NK-92 (cell line): ENCODE results near the gene ATP1A2.
A peak's percentile ranks its signal among the peaks of the same experiment; 100 is the strongest.

Experiments used
- DNase-seq: peaks from one replicate; lab custom pipeline; 2025; ENCODE audit not compliant: unreplicated experiment; lab: John Stamatoyannopoulos, UW

Gene ATP1A2

DNA sequence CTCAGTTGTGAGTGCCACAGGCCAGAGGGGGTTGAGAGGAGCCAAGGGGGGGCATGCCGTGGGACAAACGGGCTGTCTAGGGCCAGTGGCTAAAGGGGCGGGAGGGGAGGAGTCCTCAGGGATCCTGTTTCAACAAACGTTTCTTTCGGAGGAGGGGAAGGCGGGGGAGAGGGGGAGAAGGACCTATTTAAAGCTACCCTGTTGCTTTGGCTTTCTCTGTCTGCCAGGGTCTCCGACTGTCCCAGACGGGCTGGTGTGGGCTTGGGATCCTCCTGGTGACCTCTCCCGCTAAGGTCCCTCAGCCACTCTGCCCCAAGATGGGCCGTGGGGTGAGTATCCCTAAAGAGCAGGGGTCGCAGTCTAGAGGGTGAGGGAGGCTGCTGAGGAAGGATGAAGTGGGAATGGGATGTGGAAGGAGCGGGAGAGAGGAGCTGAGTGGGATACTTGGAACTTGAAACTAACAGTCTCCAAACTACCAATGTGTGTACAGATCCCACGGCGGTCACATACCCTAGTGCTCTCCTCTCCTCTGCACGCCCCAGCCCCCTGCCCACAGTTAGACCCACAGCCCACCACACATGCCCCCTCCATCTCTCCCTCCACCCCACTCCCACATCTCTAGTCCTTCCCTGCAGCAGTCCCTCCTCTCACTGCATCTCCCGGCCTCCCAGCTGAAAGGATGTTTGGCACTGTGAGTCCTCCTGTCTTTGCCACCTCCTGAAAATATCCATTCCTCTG, at the start of gene ATP1A2:
ATP1A2 (plus strand) TSS at position 215 of the 738 bp plus-strand sequence; CDS start at position 318, 103 bp downstream.
- DNase-seq = no peak

- DNase-seq = no peak
These were observed 48.5 kb upstream of the ATP1A2 start for GRCh38 chr1:160066829-160067745.

- DNase-seq = no peak
These were observed 47.3 kb upstream of the ATP1A2 start for GRCh38 chr1:160068225-160068624.

DNA sequence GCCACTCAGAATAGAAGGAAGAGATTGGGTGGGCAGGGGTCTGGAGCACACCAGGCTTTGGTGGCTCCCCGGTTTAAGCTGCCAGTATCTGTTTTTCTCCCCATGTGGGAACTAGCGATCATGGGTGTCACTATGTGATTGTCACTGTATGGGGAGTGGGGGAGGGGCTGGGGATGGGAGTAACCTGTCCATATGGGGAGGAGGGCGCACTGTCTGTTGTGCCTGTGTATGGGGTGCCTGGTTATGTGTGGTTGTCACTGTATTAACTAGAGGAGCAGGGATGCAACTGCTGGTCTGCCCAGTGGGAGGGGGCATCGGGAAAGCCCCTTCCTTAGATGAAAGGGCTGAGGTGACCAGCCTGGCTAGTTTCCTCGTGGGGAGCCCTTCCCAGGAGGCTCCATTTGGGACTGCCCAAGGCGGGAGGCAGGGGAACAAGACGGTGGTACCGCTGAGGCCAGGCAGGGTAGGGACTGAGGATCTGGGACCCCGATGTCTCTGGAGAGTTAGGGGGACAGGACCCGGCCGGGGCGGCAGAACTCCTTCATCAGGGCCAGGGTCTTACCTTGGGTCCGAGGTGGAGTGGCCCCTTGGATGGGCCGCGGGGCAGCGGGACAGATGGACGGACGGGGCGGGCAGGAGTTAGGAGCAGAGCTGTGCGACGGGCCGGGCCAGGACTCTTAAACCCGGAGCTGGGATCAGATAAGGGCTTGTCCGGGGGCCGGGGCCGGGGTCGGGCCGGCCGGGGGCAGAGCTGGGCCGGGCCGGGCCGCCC, 45.9 kb upstream of the ATP1A2 start, which contains the start of gene KCNJ10:
KCNJ10 (minus strand) TSS at position 701 of the 772 bp plus-strand sequence. CDS start 27,628 bp downstream, outside the sequence.
- DNase-seq = no peak

- DNase-seq = peak; percentile 42
These were observed 45.1 kb upstream of the ATP1A2 start for GRCh38 chr1:160070243-160071163.

- DNase-seq = no peak
These were observed 44.3 kb upstream of the ATP1A2 start for GRCh38 chr1:160071289-160071688.

DNA sequence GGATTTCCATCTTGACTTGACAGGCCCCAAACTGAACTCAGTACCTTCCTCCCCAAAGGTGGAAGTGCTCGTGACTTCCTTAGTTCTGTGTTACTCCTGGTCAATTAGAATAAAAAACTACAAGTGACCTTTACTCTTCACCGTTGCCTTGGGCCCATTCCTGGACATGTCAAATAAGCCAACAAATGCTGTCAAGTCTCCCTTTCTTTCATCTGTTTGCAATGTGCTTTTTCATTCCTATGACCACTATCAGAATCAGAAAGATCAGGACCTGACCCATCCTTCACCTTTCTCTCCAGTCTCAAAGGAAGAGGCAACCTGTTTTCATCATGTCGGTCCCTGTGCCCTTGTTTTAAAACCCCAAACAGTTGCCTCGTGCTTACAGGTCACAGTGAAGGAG, 40.7 kb upstream of the ATP1A2 start:
- no peak for DNase-seq

- DNase-seq = no peak
These were observed 39.7 kb upstream of the ATP1A2 start for GRCh38 chr1:160075836-160076235.

- DNase-seq = no peak
These were observed 39.3 kb upstream of the ATP1A2 start for GRCh38 chr1:160076295-160076694.

DNA sequence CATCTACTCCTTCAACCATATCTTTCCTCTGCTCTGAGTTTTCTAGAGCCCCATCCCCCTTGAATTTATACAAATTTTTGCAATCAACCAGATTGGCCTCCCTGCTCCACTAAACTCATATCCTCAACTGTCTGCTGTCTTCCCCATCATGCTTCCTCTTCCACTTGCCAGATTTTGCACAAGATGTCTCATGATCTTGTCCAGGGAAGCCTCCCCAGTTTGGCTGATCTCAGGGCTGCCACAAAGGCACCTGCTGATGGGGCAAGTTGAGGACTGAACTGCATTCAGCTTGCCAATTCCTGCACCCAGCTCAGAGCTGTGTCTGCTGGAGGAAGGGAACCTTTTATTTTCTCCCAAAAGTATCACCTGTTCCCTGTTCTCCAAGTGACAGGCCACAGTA, 38.1 kb upstream of the ATP1A2 start:
- no peak for DNase-seq

GRCh38 chr1:160078512-160079195, 36.9 kb upstream of the ATP1A2 start:
- no peak for DNase-seq

DNA sequence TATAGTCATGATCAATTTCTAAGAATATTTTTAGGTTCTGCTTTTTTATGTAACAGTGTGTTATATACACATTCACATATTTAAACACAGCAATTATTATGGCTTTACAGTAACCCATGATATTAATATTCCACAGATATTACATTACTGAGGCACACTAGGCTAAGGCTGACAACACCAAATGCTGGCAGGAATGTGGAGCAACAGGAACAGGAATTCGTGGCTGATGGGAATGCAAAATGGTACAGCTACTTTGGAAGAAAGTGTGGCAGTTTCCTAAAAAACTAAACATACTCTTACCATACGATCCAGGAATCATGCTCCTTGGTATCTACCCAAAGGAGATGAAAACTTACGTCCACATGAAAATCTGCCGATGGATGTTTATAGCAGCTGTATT, 36.1 kb upstream of the ATP1A2 start:
- no peak for DNase-seq

DNA sequence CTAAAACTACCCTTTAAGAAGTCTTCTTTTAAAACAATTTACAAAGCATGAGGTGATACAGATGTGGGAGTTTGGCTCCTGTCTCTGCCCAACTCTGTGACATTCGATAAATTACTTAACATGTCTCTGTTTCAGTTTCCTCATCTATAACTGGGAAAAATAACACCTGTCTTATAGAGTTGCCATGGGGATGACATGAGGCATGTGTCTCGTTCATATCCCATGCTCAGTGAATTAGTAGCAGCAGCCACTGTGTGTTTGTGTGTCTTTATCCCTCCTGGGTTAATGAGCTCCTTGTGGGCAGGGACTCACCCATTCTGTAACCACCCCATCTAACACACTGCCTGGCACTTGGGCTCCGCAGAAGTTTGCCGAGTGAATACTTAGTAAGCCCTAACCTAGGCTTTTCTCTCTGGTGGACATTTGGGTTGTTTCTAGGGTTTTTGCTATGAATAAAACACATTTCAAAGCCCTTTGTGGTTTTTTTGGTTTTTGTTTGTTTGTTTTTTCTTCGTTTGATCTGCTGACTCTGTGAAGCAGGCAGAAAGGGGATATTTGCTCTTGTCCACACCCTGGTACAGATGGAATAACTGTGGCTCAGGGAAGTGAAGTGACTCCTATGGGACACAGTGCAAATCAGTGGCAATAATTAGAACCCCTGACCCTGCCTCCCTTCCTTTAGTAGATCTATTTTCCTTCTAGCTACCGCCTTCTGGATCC, 35.0 kb upstream of the ATP1A2 start:
- no peak for DNase-seq

DNA sequence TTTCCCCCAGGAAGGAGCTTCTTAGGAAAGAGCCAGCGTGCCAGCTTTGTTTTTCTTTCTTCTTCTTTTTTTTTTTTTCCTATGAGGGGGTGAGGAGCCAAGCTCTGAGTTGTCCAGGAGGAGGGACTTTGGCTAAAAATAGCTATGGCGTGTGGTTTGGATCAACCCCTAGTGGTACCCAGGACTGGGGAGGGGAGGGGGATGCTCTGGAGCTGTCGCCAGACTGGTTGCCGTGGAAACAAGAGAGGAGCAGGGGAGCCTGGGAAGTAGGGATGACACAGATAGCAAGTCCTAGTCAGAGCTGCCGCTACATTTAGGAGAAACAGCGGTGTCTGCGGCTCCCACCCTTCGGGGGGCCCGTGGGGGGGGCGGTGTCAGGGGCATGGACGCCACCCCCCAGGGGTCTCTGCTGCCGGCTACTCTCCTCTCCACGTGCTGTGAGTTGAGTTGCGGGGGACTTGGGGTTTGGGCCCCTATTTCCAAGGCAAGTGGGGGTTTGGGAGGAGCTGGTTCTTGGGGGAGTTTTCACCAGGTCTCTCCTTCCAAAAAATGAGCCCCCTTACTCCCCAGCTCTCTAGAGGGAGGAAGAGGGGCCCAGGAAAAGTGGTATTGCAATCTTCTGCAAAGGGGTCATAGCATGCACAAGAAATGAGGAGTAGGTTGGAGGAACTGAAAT, 34.2 kb upstream of the ATP1A2 start, which contains the start of gene KCNJ9:
KCNJ9 (plus strand) TSS at position 278 of the 676 bp plus-strand sequence. CDS start 2,493 bp downstream, outside the sequence.
- no peak for DNase-seq

DNA sequence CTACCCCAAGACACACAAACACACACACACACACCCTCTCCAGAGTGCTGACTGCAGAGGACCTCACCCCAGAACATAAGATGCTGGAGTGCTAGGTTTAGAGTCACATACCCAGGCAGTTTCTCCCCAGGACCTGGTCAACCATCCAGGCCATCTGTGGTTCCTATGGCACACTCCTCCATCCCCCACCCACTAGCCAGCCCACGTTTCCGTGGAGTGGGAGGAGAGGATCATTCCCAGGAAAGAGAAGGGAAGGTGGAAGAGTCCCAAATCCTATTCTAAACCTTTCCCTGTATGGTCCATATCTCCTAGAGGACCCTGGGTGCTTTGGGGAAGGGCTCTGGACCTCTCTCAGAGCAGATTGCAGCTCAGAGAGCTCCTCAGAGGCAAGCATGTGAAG, 33.1 kb upstream of the ATP1A2 start:
- no peak for DNase-seq

DNA sequence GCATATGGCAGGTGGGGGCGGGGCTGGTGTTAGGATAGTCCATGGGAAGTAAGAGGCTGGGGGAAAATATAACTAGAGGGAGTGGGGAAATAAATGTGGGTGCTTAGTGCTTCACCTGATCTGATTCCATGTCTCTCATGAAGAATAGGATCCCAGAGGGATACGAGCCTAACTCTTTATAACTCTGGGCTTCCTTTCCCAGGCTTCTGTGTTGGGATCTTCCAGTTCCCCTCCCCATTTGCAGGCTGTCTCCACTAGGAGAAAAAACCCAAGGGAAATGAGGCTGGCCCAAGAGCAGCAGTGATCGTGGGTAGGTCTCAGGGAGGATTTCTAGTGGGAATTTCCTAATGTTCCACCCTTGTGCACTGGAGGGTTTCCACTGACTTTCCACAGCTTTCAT, 32.6 kb upstream of the ATP1A2 start:
- DNase-seq = no peak

DNA sequence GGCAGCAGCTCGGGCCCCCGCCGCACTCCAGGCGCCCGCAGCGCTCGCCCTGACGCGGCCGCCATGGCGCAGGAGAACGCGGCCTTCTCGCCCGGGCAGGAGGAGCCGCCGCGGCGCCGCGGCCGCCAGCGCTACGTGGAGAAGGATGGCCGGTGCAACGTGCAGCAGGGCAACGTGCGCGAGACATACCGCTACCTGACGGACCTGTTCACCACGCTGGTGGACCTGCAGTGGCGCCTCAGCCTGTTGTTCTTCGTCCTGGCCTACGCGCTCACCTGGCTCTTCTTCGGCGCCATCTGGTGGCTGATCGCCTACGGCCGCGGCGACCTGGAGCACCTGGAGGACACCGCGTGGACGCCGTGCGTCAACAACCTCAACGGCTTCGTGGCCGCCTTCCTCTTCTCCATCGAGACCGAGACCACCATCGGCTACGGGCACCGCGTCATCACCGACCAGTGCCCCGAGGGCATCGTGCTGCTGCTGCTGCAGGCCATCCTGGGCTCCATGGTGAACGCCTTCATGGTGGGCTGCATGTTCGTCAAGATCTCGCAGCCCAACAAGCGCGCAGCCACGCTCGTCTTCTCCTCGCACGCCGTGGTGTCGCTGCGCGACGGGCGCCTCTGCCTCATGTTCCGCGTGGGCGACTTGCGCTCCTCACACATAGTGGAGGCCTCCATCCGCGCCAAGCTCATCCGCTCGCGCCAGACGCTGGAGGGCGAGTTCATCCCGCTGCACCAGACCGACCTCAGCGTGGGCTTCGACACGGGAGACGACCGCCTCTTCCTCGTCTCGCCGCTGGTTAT, 31.4 kb upstream of the ATP1A2 start:
- no peak for DNase-seq
